Lower lobe of right lung (tissue), 2 donors: ENCODE data around the gene TTC28. TPM values are rescaled to one million over a fixed set of nuclear protein-coding genes. Genes with fewer than 3 reads are reported as not detected.
"Not testable (repeated sequence)": the region's sequence is repeated elsewhere in the genome, so short reads cannot be mapped to it uniquely, and the experiment has no call there.

Experiments used
- ATAC-seq, 2 donors: fragments of 200-7000 bp; cut with Tn5 transposase; one replicate each; pipeline ENCODE4 v1.9.1; 2020 to 2022; ENCODE audit warnings: mild to moderate bottlenecking in 2 of 2, moderate library complexity in 2 of 2
- DNase-seq: peaks from one replicate; pipeline ENCODE4 v3.0.0-alpha.2; 2020
- H3K27ac ChIP-seq: fragments of 200-600 bp; one replicate; pipeline ENCODE4 v1.8.0; 2022
- H3K27me3 ChIP-seq: fragments of 200-600 bp; one replicate; pipeline ENCODE4 v1.8.0; 2022; ENCODE audit warnings: low read depth
- H3K36me3 ChIP-seq: fragments of 200-600 bp; one replicate; pipeline ENCODE4 v1.8.0; 2022; ENCODE audit warnings: mild to moderate bottlenecking
- H3K4me1 ChIP-seq: fragments of 200-600 bp; one replicate; pipeline ENCODE4 v1.8.0; 2022
- H3K4me3 ChIP-seq: fragments of 200-600 bp; one replicate; pipeline ENCODE4 v1.8.0; 2022; ENCODE audit warnings: mild to moderate bottlenecking
- H3K9me3 ChIP-seq: fragments of 200-600 bp; one replicate; pipeline ENCODE4 v1.8.0; 2022
- intact Hi-C: fragments of 100-400 bp; cut with DNase I; formaldehyde crosslinking; loops from one replicate; pipeline ENCODE4 v1.11.0; 2022
- total RNA-seq: library from RNA; stranded (reverse); fragmentation: NEBNext Ultra II Directional; extraction: Animal tissue kit (Norgen Biotek cat#: 25700); gene quantifications from one replicate; pipeline ENCODE4 v1.2.1, GENCODE V29; 2021
- TF ChIP-seq, protein P1 (sequence below): fragments of 200-600 bp; IDR thresholded peaks from one replicate; pipeline ENCODE4 v1.8.0; 2022; ENCODE audit warnings: antibody characterized with exemption, mild to moderate bottlenecking
- donor health status: DM: no; HTN: yes; CAD: no; lungs with severe emphysema.

TTC28 gene
- total RNA-seq, 1 donor from 2014 or later = 39.6 TPM

- intact Hi-C loops = no loop called here
- Histone ChIP-seq H3K27ac (no peak overlapping the region), H3K4me1 (no peaks in the 10 kb centered on the region), H3K9me3 (no peaks in the 10 kb centered on the region), H3K27me3 (no peaks in the 10 kb centered on the region), H3K4me3 (no peak overlapping the region), H3K36me3 (no peaks in the 10 kb centered on the region)
- DNase-seq = no peak
- ATAC-seq = no peak
- TF ChIP-seq, protein P1, sequence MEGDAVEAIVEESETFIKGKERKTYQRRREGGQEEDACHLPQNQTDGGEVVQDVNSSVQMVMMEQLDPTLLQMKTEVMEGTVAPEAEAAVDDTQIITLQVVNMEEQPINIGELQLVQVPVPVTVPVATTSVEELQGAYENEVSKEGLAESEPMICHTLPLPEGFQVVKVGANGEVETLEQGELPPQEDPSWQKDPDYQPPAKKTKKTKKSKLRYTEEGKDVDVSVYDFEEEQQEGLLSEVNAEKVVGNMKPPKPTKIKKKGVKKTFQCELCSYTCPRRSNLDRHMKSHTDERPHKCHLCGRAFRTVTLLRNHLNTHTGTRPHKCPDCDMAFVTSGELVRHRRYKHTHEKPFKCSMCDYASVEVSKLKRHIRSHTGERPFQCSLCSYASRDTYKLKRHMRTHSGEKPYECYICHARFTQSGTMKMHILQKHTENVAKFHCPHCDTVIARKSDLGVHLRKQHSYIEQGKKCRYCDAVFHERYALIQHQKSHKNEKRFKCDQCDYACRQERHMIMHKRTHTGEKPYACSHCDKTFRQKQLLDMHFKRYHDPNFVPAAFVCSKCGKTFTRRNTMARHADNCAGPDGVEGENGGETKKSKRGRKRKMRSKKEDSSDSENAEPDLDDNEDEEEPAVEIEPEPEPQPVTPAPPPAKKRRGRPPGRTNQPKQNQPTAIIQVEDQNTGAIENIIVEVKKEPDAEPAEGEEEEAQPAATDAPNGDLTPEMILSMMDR = no peak
Measured at GRCh38 chr22:28217277-28217676, 462.4 kb downstream of the TTC28 start.

DNA sequence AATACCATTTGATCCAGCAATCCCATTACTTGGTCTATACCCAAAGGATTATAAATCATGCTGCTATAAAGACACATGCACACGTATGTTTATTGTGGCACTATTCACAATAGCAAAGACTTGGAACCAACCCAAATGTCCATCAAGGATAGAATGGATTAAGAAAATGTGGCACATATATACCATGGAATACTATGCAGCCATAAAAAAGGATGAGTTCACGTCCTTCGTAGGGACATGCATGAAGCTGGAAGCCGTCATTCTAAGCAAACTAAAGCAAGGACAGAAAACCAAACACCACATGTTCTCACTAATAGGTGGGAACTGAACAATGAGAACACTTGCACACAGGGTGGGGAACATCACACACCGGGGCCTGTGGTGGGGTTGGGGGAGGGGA, 464.9 kb downstream of the TTC28 start:
- H3K4me3 ChIP-seq, intact Hi-C loops, DNase-seq, H3K27me3 ChIP-seq, H3K36me3 ChIP-seq, H3K4me1 ChIP-seq, H3K9me3 ChIP-seq, H3K27ac ChIP-seq, ATAC-seq: not testable (repeated sequence)

- H3K36me3 ChIP-seq, H3K4me3 ChIP-seq, intact Hi-C loops, H3K27me3 ChIP-seq, DNase-seq, H3K27ac ChIP-seq, H3K4me1 ChIP-seq, H3K9me3 ChIP-seq, ATAC-seq: not testable (repeated sequence)
Measured at GRCh38 chr22:28209457-28209856, 470.2 kb downstream of the TTC28 start.

- Histone ChIP-seq H3K36me3 (no peaks in the 10 kb centered on the region), H3K9me3 (no peaks in the 10 kb centered on the region), H3K27me3 (no peaks in the 10 kb centered on the region), H3K4me1 (no peaks in the 10 kb centered on the region), H3K4me3 (no peak overlapping the region), H3K27ac (no peak overlapping the region)
- TF ChIP-seq, protein P1 = no peak
- ATAC-seq (no peak), DNase-seq (no peak)
- intact Hi-C loops = no loop called here
Measured at GRCh38 chr22:28208787-28209186, 470.9 kb downstream of the TTC28 start.

DNA sequence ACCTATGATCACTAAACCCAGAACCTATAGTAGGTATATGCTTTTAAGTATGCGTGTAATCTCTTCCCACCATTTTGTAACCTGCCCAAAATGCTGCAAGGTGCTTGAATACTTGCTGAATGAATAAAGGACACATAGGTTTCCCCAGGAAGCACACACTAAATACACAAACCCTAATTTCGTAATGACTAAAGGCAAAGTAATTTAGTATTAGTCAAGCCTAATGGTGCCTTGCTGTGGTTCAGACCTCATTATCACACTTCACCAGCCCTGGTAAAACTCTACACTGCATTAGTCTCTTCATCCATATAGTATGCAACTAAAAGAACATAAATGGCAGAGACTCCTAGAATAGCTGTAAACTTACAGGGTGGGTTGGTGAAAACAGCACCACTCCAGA, 471.6 kb downstream of the TTC28 start:
- Histone ChIP-seq H3K36me3 (no peaks in the 10 kb centered on the region), H3K4me3 (no peak overlapping the region), H3K9me3 (no peaks in the 10 kb centered on the region), H3K4me1 (no peaks in the 10 kb centered on the region), H3K27me3 (no peaks in the 10 kb centered on the region), H3K27ac (no peak overlapping the region)
- DNase-seq (no peak), ATAC-seq (no peak)
- TF ChIP-seq, protein P1 = no peak
- intact Hi-C loops = no loop called here

DNA sequence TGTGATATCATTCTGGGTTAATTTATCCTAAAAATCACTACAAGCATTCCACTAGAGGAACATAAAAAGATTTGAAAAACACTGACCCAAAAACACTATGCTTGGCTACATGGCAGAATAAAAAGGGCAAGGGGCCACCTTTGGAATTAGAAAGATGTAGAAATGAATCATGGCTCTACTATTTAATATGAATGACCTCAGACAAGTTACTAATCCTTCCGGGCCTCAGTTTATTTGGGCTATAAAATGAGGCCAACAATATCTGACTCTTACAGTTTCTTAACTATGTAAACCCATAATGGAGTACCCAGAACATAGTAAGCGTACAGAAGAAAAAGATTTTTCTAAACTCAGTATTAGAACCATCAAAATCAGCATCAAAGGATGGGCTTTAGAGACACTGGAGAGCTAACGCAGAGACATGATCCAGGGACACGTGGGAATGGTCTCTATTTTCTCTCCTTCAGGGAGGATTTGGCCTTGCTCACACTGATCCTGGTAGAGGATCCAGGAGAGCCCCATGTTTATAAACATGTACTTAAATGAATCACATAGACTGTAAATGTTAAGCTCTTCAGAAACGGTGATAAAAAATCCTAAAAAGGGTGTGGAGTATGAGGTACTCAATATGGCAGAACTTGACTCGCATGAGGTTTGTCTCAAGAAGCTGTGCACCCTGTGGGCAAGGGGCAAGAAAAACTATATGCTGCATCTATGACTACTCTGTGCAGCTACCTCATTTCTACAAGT, 472.2 kb downstream of the TTC28 start:
- H3K9me3 ChIP-seq = no peaks in the 10 kb centered on the region
- H3K4me3 ChIP-seq = no peak overlapping the region
- DNase-seq (no peak), ATAC-seq (no peak)
- no peak overlapping the region for H3K27ac ChIP-seq
- no peaks in the 10 kb centered on the region for H3K4me1 ChIP-seq
- intact Hi-C loops = no loop called here
- H3K36me3 ChIP-seq = no peaks in the 10 kb centered on the region
- TF ChIP-seq, protein P1 = no peak
- H3K27me3 ChIP-seq = no peaks in the 10 kb centered on the region
